ENCODE measurements around the gene ANGPTL5.
A peak's percentile ranks its signal among the peaks of the same experiment; 100 is the strongest.
"Not testable (repeated sequence)": the region's sequence is repeated elsewhere in the genome, so short reads cannot be mapped to it uniquely, and the experiment has no call there.

The ANGPTL5 gene

GRCh38 chr11:101916422-101916821 lies at the start of gene ANGPTL5:
Gene ANGPTL5 (minus strand): TSS chr11:101916522. CDS start chr11:101907909, 8,613 bp downstream.
- DNase-seq = no peak

GRCh38 chr11:101964200-101964599 lies 47.9 kb upstream of the ANGPTL5 start:
- not testable (repeated sequence) for DNase-seq

- no peak for DNase-seq
Measured at GRCh38 chr11:101960231-101960630, 43.9 kb upstream of the ANGPTL5 start.

GRCh38 chr11:101955701-101956100 lies 39.4 kb upstream of the ANGPTL5 start:
- no peak for DNase-seq

- no peak for DNase-seq
Measured at GRCh38 chr11:101955278-101955677, 39.0 kb upstream of the ANGPTL5 start.

- no peak for DNase-seq
Measured at GRCh38 chr11:101949680-101950220, 33.4 kb upstream of the ANGPTL5 start.

GRCh38 chr11:101945448-101945847 lies 29.1 kb upstream of the ANGPTL5 start:
- DNase-seq = no peak

GRCh38 chr11:101944923-101945322 lies 28.6 kb upstream of the ANGPTL5 start:
- peak; percentile 27 for DNase-seq

GRCh38 chr11:101940901-101941520 lies 24.7 kb upstream of the ANGPTL5 start:
- DNase-seq = no peak

GRCh38 chr11:101931692-101932091 lies 15.4 kb upstream of the ANGPTL5 start:
- DNase-seq = peak; percentile 16

GRCh38 chr11:101929294-101929915 lies 13.1 kb upstream of the ANGPTL5 start:
- no peak for DNase-seq

- DNase-seq = no peak
Measured at GRCh38 chr11:101923554-101923953, 7.2 kb upstream of the ANGPTL5 start.

GRCh38 chr11:101920992-101921391 lies 4.7 kb upstream of the ANGPTL5 start:
- DNase-seq = no peak

GRCh38 chr11:101917226-101917625 lies 904 bp upstream of the ANGPTL5 start:
- DNase-seq = no peak

GRCh38 chr11:101915791-101916291 lies 481 bp downstream of the ANGPTL5 start:
- DNase-seq = peak; percentile 51

- peak; percentile 96 for DNase-seq
Measured at GRCh38 chr11:101914738-101915426, 1.4 kb downstream of the ANGPTL5 start, which contains the start of gene CEP126. Gene CEP126 (plus strand): TSS chr11:101915010. CDS start chr11:101915285, 275 bp downstream.

GRCh38 chr11:101914341-101914737 lies 2.0 kb downstream of the ANGPTL5 start:
- no peak for DNase-seq

GRCh38 chr11:101913656-101914055 lies 2.7 kb downstream of the ANGPTL5 start:
- DNase-seq = no peak

GRCh38 chr11:101912823-101913284 lies 3.5 kb downstream of the ANGPTL5 start:
- DNase-seq = no peak

GRCh38 chr11:101909087-101909486 lies 7.2 kb downstream of the ANGPTL5 start:
- no peak for DNase-seq

- DNase-seq = no peak
Measured at GRCh38 chr11:101907815-101908214, 8.5 kb downstream of the ANGPTL5 start.

- no peak for DNase-seq
Measured at GRCh38 chr11:101894505-101894904, 21.8 kb downstream of the ANGPTL5 start.

GRCh38 chr11:101889767-101890166 lies 26.6 kb downstream of the ANGPTL5 start:
- DNase-seq = no peak
